Activated CD4-positive, CD25-positive, alpha-beta regulatory T cell treated with anti-CD3 and anti-CD28 coated beads, Interleukin-2, amount 50 U/mL, for 72 hours (primary cell): Measurements from ENCODE around the gene RRAS2.
"Not testable (repeated sequence)": the region's sequence is repeated elsewhere in the genome, so short reads cannot be mapped to it uniquely, and the experiment has no call there.

ENCODE experiments used
- DNase-seq: peaks from one replicate; pipeline ENCODE4 v3.0.0; 2021

Gene RRAS2

GRCh38 chr11:14358729-14359439 lies at the start of gene RRAS2:
Gene RRAS2 (minus strand): TSS chr11:14359183. CDS start chr11:14358870, 313 bp downstream.
- DNase-seq, result peak; percentile 80

- no peak for DNase-seq
Measured at GRCh38 chr11:14408612-14409011, 49.6 kb upstream of the RRAS2 start.

- not testable (repeated sequence) for DNase-seq
Measured at GRCh38 chr11:14406116-14406515, 47.1 kb upstream of the RRAS2 start.

- DNase-seq, result not testable (repeated sequence)
Measured at GRCh38 chr11:14403528-14403927, 44.5 kb upstream of the RRAS2 start.

GRCh38 chr11:14399087-14399486 lies 40.1 kb upstream of the RRAS2 start:
- no peak for DNase-seq

GRCh38 chr11:14396273-14396672 lies 37.3 kb upstream of the RRAS2 start:
- no peak for DNase-seq

- no peak for DNase-seq
Measured at GRCh38 chr11:14393889-14394288, 34.9 kb upstream of the RRAS2 start.

GRCh38 chr11:14393129-14393528 lies 34.1 kb upstream of the RRAS2 start:
- no peak for DNase-seq

- no peak for DNase-seq
Measured at GRCh38 chr11:14390669-14391068, 31.7 kb upstream of the RRAS2 start.

GRCh38 chr11:14388352-14388751 lies 29.4 kb upstream of the RRAS2 start:
- DNase-seq, result no peak

- no peak for DNase-seq
Measured at GRCh38 chr11:14386895-14387480, 28.0 kb upstream of the RRAS2 start.

GRCh38 chr11:14386081-14386480 lies 27.1 kb upstream of the RRAS2 start:
- no peak for DNase-seq

- DNase-seq, result no peak
Measured at GRCh38 chr11:14384338-14384737, 25.4 kb upstream of the RRAS2 start.

GRCh38 chr11:14381968-14382367 lies 23.0 kb upstream of the RRAS2 start:
- no peak for DNase-seq

GRCh38 chr11:14380947-14381561 lies 22.1 kb upstream of the RRAS2 start:
- peak; percentile 60 for DNase-seq

- DNase-seq, result no peak
Measured at GRCh38 chr11:14380125-14380936, 21.3 kb upstream of the RRAS2 start.

GRCh38 chr11:14378171-14378570 lies 19.2 kb upstream of the RRAS2 start:
- no peak for DNase-seq

GRCh38 chr11:14376920-14377319 lies 17.9 kb upstream of the RRAS2 start:
- no peak for DNase-seq

- DNase-seq, result no peak
Measured at GRCh38 chr11:14374922-14375830, 16.2 kb upstream of the RRAS2 start.

GRCh38 chr11:14373941-14374646 lies 15.1 kb upstream of the RRAS2 start:
- DNase-seq, result no peak

- DNase-seq, result no peak
Measured at GRCh38 chr11:14372011-14372410, 13.0 kb upstream of the RRAS2 start.

- DNase-seq, result no peak
Measured at GRCh38 chr11:14371249-14371648, 12.3 kb upstream of the RRAS2 start.
